SIG-M5 (cell line): ENCODE measurements around the gene SYVN1.
"Not testable (repeated sequence)": the region's sequence is repeated elsewhere in the genome, so short reads cannot be mapped to it uniquely, and the experiment has no call there.

Experiments
- DNase-seq: peaks from one replicate; lab custom pipeline; 2025; lab: John Stamatoyannopoulos, UW

Gene SYVN1

DNA sequence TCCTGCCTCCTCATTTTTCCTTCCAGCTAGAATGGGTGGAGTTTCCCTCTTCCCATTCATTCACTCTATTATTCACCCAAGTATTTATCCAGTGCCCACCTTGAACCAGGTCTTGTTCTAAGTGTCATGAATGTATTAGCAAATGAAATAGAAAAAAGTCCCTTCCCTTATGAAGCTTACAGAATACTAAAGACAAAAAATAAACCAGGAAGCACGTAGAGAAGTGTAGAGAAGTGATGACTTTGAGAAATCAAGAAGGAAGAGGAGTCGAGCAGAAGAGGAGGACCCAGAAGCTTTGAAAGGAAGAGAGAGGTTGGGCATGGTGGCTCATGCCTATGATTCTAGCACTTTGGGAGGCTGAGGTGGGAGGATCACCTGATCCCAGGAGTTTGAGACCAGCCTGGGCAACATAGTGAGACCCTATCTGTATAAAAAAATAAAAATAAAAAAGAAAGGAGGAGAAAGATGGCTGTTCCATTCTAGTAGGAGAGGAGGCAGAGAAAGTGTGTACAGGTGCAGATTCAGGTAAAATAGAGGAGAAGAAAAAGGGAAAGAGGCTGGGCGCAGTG lies 17.1 kb upstream of the SYVN1 start:
- DNase-seq: no peak

DNA sequence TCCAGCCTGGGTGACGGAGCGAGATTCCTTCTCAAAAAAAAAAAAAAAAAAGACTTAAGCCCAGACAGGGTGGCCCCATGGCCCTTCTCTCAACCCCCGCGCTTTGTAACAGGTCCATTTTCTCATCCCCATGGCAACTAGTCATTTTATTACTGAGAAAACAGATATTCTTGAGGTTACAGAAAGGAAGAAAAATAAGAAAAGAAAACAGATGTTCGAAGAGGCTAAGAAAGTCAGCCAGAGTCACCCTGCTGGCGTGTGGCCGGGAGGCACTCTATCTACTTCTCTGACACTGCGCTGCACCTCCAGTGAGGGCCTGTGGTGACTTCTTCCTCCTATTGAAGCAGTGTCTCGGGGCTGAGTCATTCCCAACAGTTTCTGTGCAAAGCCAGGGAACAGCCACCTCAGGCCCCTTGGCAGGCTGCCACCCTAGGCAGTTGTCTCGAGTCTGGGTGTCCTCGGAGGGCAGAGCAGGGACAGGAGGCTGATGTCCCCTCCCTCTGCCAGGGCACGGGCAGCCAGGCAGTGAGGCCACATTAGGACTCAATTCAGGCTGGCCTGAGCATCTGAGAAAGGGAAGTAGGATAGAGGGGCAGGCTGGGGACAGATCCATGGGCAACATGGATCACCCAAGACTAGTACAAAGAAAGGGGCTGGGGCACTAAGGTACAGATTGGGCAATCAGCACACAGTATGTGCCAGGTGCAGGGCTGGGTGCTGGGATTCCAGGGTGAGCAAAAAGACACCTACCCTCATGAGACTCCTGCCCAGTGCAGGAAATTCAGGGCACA lies 16.4 kb upstream of the SYVN1 start:
- DNase-seq: peak; percentile 74

DNA sequence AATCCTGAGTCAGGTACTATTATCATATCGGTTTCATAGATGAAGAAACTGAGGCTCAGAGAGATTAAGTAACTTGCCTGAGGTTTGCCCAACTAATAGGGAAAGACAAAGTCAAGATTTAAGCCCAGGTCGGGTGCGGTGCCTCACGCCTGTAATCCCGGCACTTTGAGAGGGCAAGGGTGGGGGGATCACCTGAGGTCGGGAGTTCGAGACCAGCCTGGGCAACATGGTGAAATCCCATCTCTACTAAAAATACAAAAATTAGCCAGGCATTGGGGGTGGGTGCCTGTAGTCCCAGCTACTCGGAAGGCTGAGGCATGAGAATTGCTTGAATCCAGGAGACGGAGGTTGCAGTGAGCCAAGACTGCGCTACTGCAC lies 15.8 kb upstream of the SYVN1 start:
- DNase-seq: not testable (repeated sequence)

DNA sequence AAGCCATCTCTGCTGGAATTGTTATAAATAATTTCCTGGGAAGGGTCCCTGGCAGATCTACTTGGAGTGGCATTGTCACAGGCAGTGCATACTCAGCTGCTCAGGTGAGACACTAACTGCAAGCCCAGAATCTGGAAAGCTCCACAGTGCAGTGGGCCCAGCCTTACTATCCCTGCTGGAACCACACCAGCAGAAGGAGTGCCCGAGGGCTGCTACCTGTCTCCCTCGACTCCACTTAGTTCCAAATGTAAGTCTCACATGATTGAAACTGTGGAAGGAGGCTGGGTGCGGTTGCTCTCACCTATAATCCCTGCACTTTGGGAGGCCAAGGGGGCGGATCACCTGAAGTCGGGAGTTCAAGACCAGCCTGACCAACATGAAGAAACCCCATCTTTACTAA lies 14.3 kb upstream of the SYVN1 start:
- no peak for DNase-seq

DNA sequence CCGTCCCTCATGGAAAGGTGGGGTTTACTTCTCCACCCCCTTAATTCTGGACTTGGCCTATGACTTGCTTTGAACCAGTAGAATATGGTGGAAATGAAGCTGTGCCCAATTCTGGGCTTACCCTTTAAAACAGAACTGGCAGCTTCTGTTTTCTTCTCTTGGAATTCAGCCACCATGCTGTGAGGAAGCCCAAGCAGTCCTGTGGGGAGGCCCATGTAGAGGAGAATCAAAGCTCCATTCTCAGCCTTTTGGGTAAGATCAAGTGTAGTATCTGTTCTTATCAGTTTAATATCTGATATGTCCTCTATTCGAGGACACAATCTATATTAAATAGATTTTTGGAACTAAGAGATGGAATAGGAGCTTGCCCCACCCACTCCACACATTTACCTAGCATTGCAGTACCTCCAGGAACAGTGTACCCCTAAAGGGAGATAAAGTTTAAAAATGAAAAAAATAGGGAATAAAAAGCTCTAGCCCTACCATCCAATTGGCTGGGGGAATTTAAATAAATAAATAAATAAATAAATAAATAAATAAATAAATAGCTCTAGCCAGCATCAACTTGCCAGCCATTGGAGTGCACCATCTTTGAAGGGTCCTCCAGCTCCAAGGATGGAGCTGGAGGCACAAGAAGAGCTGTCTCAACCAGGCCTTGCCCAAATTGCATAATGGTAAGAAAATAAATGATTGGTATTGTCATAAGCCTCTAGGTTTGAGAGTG lies 13.2 kb upstream of the SYVN1 start:
- no peak for DNase-seq

DNA sequence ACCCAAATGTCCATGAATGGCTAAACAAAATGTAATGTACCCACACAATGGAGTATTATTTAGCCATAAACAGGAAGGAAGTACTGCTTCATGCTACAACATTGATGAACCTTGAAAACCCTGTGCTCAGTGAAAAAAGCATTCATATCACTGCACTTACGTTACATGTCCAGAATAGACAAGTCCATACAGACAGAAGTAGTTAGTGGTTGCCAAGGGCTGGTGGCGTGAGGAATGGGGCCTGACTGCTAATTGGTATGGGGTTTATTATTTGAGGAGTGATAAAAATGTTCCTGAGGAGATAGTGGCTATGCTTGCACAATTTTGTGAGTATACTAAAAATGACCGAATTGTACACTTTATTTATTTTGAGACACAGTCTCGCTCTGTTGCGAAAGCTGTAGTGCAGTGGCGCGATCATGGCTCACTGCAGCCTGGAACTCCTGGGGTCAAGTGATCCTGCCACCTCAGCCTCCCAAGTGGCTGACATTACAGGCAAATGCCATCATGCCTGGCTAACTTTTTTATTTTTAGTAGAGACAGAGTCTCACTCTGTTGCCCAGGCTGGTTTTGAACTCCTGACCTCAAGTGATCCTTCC lies 7.7 kb upstream of the SYVN1 start:
- no peak for DNase-seq

DNA sequence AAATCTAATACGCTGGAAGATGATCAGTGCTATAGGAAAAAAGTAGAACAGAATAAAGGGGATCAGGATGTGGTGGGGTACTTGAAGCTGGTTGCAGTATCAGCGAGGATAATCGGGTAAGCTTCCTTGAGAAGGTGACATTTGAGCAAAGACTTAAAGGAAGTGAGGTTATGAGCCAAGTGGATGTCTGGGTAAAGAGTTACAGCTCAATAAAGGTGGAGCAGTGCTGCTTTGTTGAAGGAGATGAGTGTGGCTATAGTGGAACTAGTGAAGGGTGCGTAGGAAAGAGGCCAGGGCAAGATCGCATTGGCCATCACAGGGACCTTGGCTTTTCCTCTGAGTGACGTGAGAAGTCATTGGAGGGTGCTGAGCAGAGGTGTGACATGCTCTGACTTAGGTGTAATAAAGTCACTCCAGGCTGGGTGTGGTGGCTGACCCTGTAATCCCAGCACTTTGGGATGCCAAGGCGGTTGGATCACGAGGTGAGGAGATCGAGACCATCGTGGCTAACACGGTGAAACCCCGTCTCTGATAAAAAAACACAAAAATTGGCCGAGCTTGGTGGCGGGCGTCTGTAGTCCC lies 2.3 kb upstream of the SYVN1 start:
- DNase-seq: no peak

DNA sequence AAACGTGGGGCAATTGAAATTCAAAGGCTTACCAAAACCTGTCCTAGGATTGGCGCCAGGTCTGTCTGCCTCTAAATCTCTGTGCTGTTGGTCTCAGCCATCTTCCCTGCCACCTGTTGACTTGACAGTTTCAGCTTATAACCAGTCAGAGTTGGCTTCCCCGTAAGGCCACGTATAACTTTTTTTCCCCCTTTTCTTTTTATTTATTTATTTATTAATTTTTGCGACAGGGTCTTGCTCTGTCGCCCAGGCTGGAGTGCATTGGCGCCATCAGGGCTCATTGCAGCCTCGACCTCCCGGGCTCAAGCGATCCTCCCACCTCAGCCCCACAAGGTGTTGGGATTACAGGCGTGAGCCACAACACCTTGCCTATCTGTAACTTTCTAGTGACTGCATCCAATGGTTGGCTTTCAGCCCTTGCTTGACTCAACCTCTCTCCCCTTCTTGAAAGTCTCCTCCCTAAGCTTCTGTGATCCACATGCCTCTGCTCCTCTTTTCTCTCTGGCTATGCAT lies 1.4 kb upstream of the SYVN1 start:
- DNase-seq: no peak

DNA sequence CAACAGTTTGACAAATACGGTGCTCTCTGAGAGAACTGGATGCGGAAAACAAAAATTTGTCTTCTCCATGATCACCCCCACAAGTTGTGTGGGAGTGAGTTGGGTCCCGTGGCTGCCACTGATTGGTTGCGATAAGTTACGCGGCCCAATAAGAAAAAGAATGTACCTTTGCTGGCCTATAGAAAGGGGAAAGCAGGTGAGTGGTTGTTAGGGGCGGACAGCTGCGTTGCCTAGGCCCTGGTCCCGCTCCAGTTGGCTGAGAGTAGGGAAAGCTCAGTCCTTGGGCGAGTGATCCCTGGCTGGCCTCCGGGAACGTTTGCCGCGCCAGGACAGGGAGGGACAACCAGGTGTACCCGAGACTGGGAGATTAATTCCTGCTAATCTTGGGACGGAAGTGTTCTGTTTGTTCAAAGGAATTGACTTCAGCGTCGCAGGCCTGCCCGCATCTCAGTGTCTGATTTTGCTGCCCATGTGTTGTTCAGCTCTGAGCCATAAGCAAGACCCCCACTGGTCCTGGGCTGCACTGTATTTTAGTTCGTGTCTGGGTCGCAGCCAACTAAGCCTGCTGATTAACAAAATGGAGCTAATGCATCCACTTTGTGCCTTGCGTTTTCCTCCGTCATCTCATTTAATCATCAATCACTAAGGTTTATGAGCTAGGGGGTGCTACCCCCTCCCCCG lies 773 bp upstream of the SYVN1 start:
- DNase-seq: peak; percentile 84

DNA sequence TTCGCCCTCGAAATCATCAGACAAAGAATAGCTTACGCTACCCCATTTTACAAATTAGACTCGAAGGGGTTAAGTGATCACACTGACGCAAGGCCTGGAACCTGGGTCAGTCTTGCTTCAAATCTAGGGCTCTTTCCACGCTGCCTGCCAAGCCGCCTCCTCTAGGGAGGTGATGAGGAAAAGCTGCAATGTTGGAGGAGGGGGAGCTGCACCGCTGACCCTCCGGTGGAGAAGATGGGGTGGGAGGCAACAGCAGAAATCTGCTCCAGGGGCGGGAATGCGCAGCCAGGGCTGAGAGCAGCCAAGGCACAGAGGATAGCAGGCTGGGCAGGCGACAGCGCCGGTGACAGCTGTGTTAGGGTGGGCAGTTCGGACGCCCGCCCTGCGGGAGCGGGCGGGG lies 595 bp downstream of the SYVN1 start:
- no peak for DNase-seq

DNA sequence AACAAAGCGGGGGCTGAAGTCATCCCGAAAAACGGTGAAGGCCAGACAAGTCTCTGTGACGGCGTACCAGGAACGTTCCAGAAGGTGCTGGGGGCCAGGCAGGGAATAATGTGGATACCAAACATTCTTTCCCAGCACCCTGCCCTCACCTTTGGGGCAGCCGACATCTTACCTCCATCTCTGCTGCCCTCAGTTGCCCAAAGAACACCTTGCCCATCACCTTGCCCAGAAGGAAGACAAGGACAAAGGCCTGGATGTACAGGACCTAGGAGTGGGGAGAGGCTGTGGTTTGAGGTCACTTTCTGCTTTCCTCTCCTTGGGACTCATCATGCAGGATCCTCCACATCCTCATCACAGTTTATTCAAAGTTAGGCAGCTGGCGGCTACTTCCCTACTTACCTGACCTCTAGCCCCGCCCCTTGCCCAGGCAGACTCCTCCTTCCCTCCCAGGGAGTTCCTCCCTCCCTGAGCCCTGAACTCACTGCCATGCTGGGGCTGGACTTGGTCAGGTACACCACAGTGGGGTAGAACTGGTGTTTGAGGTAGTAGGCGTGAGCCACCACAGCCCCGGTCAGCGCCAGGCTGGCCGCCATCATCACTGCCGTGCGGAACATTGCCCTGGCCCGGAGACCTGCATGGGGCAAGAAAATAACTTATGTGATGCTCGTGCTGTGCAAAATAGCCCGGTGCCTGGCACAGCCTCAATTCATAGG lies 1.2 kb downstream of the SYVN1 start:
- DNase-seq: no peak

DNA sequence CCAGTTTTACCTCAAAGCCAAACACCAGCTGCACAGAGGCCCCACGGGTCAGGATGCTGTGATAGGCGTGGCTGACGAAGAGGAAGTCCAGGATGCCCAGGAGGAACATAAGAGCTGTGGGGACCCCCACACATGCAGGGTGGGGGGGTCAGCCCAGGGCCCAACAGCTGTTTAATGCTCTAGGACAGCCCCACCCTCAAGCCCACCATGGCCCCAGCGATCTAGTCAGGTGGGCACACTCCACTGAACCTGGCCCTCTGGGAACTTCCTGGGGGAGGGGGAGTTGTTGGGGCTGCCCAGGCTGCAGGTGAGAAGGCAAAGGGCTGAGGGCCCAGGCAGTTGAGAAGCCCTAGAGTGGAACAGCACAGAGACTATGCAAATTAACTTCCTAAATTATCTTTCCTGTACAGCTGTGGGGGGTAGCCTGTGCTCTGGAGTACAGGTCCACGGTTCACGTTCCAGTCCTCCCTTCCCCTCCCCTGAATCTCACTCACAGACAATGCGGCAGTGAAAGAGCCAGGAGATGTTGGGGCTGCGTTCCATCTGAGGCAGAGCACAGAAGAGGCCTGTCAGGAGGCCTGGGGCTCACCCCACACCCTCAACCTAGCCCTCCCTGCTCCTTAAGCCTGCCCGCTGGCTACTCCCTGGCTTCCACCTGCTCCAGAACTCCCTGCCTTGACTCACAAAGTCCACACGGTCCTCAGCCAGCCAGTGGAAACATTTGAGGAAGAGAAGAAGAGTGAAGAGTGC lies 1.9 kb downstream of the SYVN1 start:
- DNase-seq: no peak

DNA sequence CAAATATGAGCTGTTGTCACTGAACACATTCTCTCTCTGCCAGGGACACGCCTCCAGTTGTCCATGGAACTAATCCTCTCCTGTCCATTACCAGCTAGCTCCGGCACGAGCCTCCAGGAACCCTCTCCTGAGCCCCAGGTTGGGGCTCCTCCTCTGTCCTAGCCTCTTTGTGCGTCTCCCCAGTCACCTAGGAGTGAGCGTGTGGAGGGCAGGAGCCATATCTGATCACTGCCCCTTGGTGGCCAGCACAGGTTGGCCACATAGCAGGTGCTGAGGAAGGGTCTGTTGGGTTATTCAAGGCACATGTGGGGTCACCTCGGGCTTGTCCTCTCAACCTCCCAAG lies 2.5 kb downstream of the SYVN1 start:
- DNase-seq: no peak

DNA sequence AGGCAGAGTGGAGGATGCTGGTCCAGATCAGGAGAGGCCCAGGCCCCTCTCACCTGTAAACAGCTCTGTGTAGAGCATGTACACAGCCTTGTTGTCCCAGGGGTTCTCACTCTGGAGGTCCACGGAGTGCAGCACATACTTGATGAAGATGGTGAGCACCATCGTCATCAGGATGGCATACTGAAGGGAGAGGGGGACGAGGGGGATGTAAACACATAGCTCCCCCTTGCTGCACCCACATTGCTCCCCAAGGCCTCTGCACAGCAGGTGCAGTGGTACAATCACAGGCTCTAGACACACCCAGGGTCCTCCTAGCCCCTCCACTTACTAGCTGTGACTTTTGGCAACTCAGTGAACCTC lies 2.9 kb downstream of the SYVN1 start:
- no peak for DNase-seq

DNA sequence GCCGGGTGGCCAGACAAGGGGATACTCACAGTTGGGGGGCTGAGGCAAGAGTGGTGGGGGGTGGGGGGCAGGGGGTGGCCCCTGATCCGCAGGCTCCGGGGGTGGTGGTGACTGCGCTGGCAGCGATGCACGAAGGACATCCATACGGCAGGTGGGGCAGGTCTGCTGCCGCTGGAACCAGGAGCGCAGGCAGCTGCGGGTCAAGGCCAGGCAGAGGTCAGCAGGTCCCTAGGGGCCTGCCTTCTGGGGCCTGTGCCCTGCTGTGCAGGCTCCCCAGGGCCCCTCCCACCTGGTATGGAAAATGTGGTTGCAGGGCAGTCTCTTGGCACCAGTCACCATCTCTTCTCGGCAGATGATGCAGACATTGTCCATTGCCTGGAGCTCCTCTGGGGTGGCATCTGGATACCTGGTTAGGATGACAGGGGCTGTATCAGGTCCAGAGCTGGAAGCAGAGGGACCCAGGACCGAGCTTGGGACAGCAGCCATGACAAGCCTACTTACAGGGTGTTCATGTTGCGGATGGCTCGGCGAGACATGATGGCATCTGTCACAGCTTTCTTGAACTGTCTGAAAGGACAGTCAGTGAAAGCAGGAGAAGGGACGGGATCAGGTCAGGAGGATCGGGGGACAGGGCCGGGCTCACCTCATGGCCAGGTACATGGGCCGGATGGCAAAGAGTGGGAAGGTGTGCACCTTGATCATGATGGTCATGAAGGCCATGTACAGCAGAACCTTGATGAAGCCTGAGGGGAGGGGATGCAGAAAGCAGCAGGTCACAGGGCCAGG lies 3.5 kb downstream of the SYVN1 start:
- DNase-seq: no peak

DNA sequence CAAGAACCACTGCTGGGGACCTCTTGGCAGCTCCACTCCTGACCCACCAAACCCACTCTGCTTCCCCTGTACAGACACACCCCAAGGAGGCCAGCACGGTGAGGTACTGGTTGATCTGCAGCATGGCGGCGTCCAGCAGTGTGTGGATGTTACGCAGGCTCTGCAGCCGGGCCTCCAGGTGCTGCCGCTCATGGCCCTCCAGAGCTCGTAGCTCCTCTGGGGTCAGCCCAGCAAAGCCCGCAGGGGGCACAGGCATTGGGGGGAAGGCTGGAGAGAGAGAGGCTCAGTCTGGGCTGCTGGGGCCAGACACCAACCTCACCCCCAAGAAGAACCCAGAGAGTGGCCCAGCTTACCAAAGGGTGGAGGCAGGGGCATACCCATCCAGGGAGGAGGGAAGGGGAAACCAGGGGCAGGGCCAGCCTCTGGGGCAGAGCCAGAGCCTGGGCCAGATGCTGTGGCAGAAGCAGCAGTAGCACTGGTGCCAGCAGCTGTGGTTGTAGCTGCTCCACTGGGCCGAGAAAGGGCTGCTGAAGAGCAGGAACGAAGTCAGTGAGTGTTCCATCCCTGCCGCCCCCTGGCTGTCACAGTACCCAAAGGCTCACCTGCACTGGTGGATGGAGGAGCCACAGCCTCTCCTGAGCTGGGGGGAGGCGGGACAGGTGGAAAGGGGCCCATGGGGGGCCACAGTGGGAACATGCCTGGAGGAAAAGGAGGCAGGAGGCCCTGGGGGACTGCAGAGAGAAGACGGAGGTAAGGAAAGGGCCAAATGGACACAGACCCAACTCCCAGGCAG lies 4.5 kb downstream of the SYVN1 start:
- DNase-seq: no peak

DNA sequence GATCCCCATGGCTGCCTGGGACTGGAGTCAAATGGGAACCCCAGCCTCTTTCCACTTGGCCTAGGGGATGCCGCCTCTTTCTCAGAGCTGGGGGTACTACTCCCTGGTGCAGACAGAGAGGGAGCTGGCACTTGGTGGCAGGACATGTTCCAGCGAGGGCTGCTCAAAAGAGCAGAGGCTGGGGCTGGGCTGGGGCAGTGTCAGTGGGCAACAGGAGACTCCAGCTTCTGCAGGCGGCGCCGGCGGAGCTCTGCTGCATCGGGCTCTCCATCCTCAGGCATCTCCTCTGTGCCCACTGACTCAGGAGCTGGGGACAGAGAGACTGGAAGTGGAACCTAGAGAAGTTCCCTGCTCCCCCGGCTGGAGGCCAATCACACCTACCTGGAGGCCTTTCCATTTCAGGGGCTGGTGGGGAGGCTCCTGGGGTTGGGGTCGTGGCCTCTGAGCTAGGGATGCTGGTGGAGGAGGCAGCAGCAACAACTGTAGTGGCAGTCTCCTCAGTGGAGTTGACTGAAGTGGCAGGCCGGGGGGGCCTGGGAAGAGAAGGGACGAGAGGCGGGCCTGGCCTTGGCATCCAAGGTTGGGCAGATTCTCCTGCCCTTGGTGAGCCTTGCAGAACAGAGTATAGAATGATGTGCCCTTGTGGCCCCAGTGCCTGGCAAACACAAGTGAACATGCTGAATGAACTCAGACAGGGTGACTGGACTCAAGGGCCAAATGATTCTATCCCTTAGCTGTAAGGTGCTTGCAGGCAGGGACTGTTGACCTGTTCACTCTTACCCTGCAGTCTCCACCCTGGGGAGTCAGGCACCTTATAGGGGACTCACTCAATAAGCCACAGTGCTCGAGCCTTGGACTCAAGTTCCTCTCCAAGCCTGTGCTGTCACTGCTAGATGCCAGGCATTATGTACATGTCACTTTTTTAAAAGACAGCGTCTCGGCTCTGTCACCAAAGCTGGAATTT lies 5.9 kb downstream of the SYVN1 start:
- no peak for DNase-seq
